ENCODE measurements around the gene MPLKIP. TPM values are rescaled to one million over a fixed set of nuclear protein-coding genes. Genes with fewer than 3 reads are reported as not detected.
"Not testable (repeated sequence)": the region's sequence is repeated elsewhere in the genome, so short reads cannot be mapped to it uniquely, and the experiment has no call there.

MPLKIP gene
- total and polyA plus RNA-seq, 2 of the 4 experiments (the other 2 are of a cell fraction) = 12.7 to 28.9 TPM

DNA sequence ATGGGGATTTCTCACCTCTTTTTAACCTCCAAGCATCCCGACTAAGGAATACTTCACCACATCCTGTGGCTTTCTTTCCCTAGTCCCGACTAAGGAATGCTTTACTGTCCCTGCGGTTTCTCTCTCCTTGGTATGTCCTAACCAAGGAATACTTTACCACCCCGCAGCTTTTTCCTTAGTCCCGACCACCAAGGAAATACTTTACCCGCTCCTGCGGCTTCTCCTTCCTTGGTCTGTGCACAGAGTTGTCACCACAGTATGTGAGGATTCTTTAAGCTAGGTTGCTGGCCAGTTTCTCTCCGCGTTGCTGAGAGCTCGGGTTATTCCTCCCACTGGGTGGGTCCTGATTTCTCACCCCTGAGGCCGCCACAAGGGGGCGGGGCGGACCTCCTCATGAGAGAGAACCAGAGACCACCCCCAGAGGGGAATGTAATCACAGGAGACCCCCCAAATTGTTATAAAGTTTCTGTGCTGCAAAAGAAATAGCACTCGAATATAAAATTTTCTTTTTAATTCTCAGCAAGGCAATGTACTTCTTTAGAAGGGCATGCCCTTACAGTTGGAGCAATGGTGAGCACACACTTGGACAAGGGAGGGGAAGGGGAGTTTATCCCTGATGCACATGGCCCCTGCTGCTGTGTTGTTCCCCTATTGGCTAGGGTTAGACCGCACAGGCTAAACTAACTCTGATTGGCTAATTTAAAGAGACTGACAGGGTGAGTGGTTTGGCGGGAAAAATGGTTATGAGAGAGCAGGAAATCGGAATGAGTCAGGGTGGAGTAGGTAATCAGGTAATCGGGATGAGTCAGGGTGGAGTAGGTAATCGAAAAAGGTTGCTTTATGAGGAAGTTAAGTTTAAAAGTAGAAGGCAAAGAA, 13.2 kb upstream of the MPLKIP start:
- no peak overlapping the region for H3K4me2 ChIP-seq (ENCODE audit: low read depth, low read length)
- TF ChIP-seq CHD1 (IDR thresholded peaks at IDR 0.05; ENCODE audit: low read depth, low read length) = no peak
- no peak for TF ChIP-seq FOS (IDR thresholded peaks at IDR 0.05; ENCODE audit: low read depth, low read length)
- no peak for TF ChIP-seq MAFK (IDR thresholded peaks at IDR 0.05; ENCODE audit: low read depth, low read length)
- no peak for TF ChIP-seq POLR2A (IDR thresholded peaks at IDR 0.05; ENCODE audit: low read depth, low read length)
- no peak overlapping the region for H2AK5ac ChIP-seq (ENCODE audit: low read depth, low read length)
- H3K9me1 ChIP-seq (ENCODE audit: insufficient read depth, low read length) = no peaks in the 10 kb centered on the region
- POLR2A ChIA-PET (ENCODE audit: unreplicated experiment) = no interaction called here
- H3K4ac ChIP-seq (ENCODE audit: low read depth, low read length) = no peak overlapping the region
- H3K4me3 ChIP-seq (ENCODE audit: insufficient read depth, low read depth, low read length) = no peak overlapping the region
- dilution Hi-C loops (cut with HindIII; ENCODE audit: low sequenced_read_pairs, unreplicated experiment) = no loop called here
- no peak overlapping the region for H3K27ac ChIP-seq (ENCODE audit: insufficient read depth, low read length)
- H2AK9ac ChIP-seq (replicated peaks; ENCODE audit: low read depth, low read length, poor library complexity) = no peak overlapping the region
- no peaks in the 10 kb centered on the region for H3K4me1 ChIP-seq (ENCODE audit: control insufficient read depth, insufficient read depth, low read length)
- no peak overlapping the region for H3K14ac ChIP-seq (replicated peaks; ENCODE audit: low read depth, low read length)
- H2BK5ac ChIP-seq (ENCODE audit: low read depth, low read length, poor library complexity, severe bottlenecking) = no peak overlapping the region
- H2BK20ac ChIP-seq (ENCODE audit: low read depth, low read length) = no peak overlapping the region
- DNase-seq (no peak), ATAC-seq (ENCODE audit: low read depth) (no peak)
- H3K27me3 ChIP-seq (ENCODE audit: control insufficient read depth, insufficient read depth, low read length) = no peaks in the 10 kb centered on the region
- 100% methylated on average over 1 of the region's 19 CpGs; no CpG with 5 or more reads in 1 of the 2 experiments for WGBS, 2 experiments (ENCODE audit: extremely low coverage in 2 of 2, insufficient read length in 1 of 2)
- no peaks in the 10 kb centered on the region for H3K79me1 ChIP-seq (ENCODE audit: low read depth in 1 of 2, low read length in 2 of 2)
- no peak overlapping the region for H3K23ac ChIP-seq (ENCODE audit: low read depth, low read length)
- CTCF ChIA-PET = no interaction called here
- H3K56ac ChIP-seq (ENCODE audit: extremely low read depth, insufficient read depth, low read length) = no peak overlapping the region
- H3K9me3 ChIP-seq (ENCODE audit: control insufficient read depth, insufficient read depth, low read length) = no peaks in the 10 kb centered on the region
- no peak overlapping the region for H3K9ac ChIP-seq (ENCODE audit: low read depth, low read length)
- no peaks in the 10 kb centered on the region for H4K20me1 ChIP-seq (ENCODE audit: insufficient read depth, low read length)
- no peak overlapping the region for H3K18ac ChIP-seq (ENCODE audit: low read depth, low read length)
- no peak overlapping the region for H4K91ac ChIP-seq (ENCODE audit: insufficient read depth, low read depth, low read length)
- H4K5ac ChIP-seq (ENCODE audit: low read depth, low read length) = no peak overlapping the region
- intact Hi-C loops (cut with micrococcal nuclease) = no loop called here
- no peaks in the 10 kb centered on the region for H3K36me3 ChIP-seq (ENCODE audit: control insufficient read depth, insufficient read depth, low read length)
- no peak overlapping the region for H2AFZ ChIP-seq (replicated peaks; ENCODE audit: low read length, poor library complexity)
- in situ Hi-C loops (cut with MboI; ENCODE audit: low sequenced_read_pairs) = no loop called here
- no peak overlapping the region for H4K8ac ChIP-seq (ENCODE audit: low read depth in 2 of 2, low read length in 2 of 2)
- BruUV-seq (replicated peaks) = no TSS peak
- no peak overlapping the region for H2BK15ac ChIP-seq (ENCODE audit: low read depth, low read length)
- no peak overlapping the region for H2BK120ac ChIP-seq (ENCODE audit: low read depth, low read length)

DNA sequence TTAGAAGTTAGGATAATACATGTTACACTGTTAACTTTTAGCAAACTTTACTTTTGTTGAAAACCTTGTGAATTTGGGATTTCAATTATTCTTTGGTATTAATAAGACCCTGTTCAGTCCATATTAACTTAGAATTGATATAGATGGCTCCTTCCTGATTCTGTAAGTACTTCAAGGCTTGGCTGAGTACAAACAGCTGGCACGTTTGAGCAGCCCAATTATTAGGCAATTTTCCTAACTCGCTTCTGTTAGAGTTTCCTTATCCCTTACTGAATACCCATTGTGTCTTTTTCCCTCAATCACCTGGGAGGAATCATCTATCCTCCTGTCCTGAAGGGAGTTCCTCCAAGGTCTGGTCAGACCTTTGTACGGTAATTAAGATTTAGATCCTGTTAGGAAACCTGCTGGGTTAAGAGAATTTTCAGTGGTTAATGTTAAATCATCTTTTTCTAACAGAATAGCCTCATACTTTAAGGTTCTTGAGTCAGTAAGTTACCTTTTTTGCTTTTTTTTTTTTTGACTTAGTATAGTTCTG, 11.2 kb upstream of the MPLKIP start:
- dilution Hi-C loops (cut with HindIII; ENCODE audit: low sequenced_read_pairs, unreplicated experiment); ATAC-seq (ENCODE audit: low read depth); H2AK9ac ChIP-seq (replicated peaks; ENCODE audit: low read depth, low read length, poor library complexity); POLR2A ChIA-PET (ENCODE audit: unreplicated experiment); H3K4me3 ChIP-seq (ENCODE audit: insufficient read depth, low read depth, low read length); H2BK120ac ChIP-seq (ENCODE audit: low read depth, low read length); H2BK20ac ChIP-seq (ENCODE audit: low read depth, low read length); H2AFZ ChIP-seq (replicated peaks; ENCODE audit: low read length, poor library complexity); BruUV-seq (replicated peaks); H3K14ac ChIP-seq (replicated peaks; ENCODE audit: low read depth, low read length); H4K8ac ChIP-seq (ENCODE audit: low read depth in 2 of 2, low read length in 2 of 2); H3K23ac ChIP-seq (ENCODE audit: low read depth, low read length); H3K4ac ChIP-seq (ENCODE audit: low read depth, low read length); H3K4me1 ChIP-seq (ENCODE audit: control insufficient read depth, insufficient read depth, low read length); H3K9ac ChIP-seq (ENCODE audit: low read depth, low read length); H2BK5ac ChIP-seq (ENCODE audit: low read depth, low read length, poor library complexity, severe bottlenecking); H2BK15ac ChIP-seq (ENCODE audit: low read depth, low read length); H3K56ac ChIP-seq (ENCODE audit: extremely low read depth, insufficient read depth, low read length); H4K5ac ChIP-seq (ENCODE audit: low read depth, low read length); H3K79me1 ChIP-seq (ENCODE audit: low read depth in 1 of 2, low read length in 2 of 2); H3K9me1 ChIP-seq (ENCODE audit: insufficient read depth, low read length); H3K9me3 ChIP-seq (ENCODE audit: control insufficient read depth, insufficient read depth, low read length); H4K91ac ChIP-seq (ENCODE audit: insufficient read depth, low read depth, low read length); H3K36me3 ChIP-seq (ENCODE audit: control insufficient read depth, insufficient read depth, low read length); intact Hi-C loops (cut with micrococcal nuclease); H3K27me3 ChIP-seq (ENCODE audit: control insufficient read depth, insufficient read depth, low read length); H4K20me1 ChIP-seq (ENCODE audit: insufficient read depth, low read length); DNase-seq; H2AK5ac ChIP-seq (ENCODE audit: low read depth, low read length); H3K4me2 ChIP-seq (ENCODE audit: low read depth, low read length); in situ Hi-C loops (cut with MboI; ENCODE audit: low sequenced_read_pairs); H3K27ac ChIP-seq (ENCODE audit: insufficient read depth, low read length): not testable (repeated sequence)
- CTCF ChIA-PET = interaction anchor here (0.6 kb wide), 1 partner anchor 17 kb away, joined by 4 read pairs; no protein-coding TSS in a partner anchor
- no CpG with 5 or more reads among the region's 3 CpGs for WGBS, 2 experiments (ENCODE audit: extremely low coverage in 2 of 2, insufficient read length in 1 of 2)
- 0 out of 2 replicates have a peak overlapping the region, but pooled peaks have one; percentile 47 for H3K18ac ChIP-seq (ENCODE audit: low read depth, low read length)

Measured in IMR-90 (cell line).